CD4-positive, alpha-beta T cell treated with Interleukin-2 at 100 ng/mL for 4 hours (primary cell): Measurements from ENCODE around the gene CPT1A.

Experiments used
- DNase-seq: peaks from one replicate; pipeline ENCODE4 v3.0.0-alpha.2; 2020; ENCODE audit warnings: low spot score

CPT1A gene

GRCh38 chr11:68796801-68797200, 44.9 kb downstream of the CPT1A start:
- DNase-seq, result no peak

- no peak for DNase-seq
These were observed 49.2 kb downstream of the CPT1A start for GRCh38 chr11:68792400-68792966.

GRCh38 chr11:68784653-68785052, 57.1 kb downstream of the CPT1A start:
- DNase-seq, result no peak

GRCh38 chr11:68783216-68783821, 58.4 kb downstream of the CPT1A start:
- no peak for DNase-seq

GRCh38 chr11:68782711-68783110, 59.0 kb downstream of the CPT1A start:
- DNase-seq, result no peak

GRCh38 chr11:68780829-68781228, 60.9 kb downstream of the CPT1A start:
- no peak for DNase-seq

GRCh38 chr11:68778205-68778604, 63.5 kb downstream of the CPT1A start:
- DNase-seq, result no peak

GRCh38 chr11:68776442-68777235, 65.1 kb downstream of the CPT1A start:
- DNase-seq, result no peak

GRCh38 chr11:68775951-68776388, 65.7 kb downstream of the CPT1A start:
- DNase-seq, result no peak

- no peak for DNase-seq
These were observed 67.5 kb downstream of the CPT1A start for GRCh38 chr11:68774194-68774585.

- no peak for DNase-seq
These were observed 68.1 kb downstream of the CPT1A start for GRCh38 chr11:68773521-68774193.

GRCh38 chr11:68772936-68773335, 68.8 kb downstream of the CPT1A start:
- no peak for DNase-seq

GRCh38 chr11:68770781-68771180, 70.9 kb downstream of the CPT1A start:
- no peak for DNase-seq

- no peak for DNase-seq
These were observed 74.0 kb downstream of the CPT1A start for GRCh38 chr11:68767672-68768071.

- DNase-seq, result no peak
These were observed 74.9 kb downstream of the CPT1A start for GRCh38 chr11:68766786-68767185.

GRCh38 chr11:68764746-68765145, 77.0 kb downstream of the CPT1A start:
- no peak for DNase-seq

GRCh38 chr11:68763926-68764657, 77.6 kb downstream of the CPT1A start:
- DNase-seq, result no peak

- DNase-seq, result no peak
These were observed 78.5 kb downstream of the CPT1A start for GRCh38 chr11:68763181-68763721.

GRCh38 chr11:68762481-68762880, 79.2 kb downstream of the CPT1A start:
- DNase-seq, result no peak

GRCh38 chr11:68761801-68762200, 79.9 kb downstream of the CPT1A start:
- no peak for DNase-seq

- no peak for DNase-seq
These were observed 81.7 kb downstream of the CPT1A start for GRCh38 chr11:68759991-68760390.

GRCh38 chr11:68757711-68758110, 84.0 kb downstream of the CPT1A start:
- no peak for DNase-seq
